ENCODE results near the gene CCDC183.
"Not testable (repeated sequence)": the region's sequence is repeated elsewhere in the genome, so short reads cannot be mapped to it uniquely, and the experiment has no call there.

The CCDC183 gene

DNA sequence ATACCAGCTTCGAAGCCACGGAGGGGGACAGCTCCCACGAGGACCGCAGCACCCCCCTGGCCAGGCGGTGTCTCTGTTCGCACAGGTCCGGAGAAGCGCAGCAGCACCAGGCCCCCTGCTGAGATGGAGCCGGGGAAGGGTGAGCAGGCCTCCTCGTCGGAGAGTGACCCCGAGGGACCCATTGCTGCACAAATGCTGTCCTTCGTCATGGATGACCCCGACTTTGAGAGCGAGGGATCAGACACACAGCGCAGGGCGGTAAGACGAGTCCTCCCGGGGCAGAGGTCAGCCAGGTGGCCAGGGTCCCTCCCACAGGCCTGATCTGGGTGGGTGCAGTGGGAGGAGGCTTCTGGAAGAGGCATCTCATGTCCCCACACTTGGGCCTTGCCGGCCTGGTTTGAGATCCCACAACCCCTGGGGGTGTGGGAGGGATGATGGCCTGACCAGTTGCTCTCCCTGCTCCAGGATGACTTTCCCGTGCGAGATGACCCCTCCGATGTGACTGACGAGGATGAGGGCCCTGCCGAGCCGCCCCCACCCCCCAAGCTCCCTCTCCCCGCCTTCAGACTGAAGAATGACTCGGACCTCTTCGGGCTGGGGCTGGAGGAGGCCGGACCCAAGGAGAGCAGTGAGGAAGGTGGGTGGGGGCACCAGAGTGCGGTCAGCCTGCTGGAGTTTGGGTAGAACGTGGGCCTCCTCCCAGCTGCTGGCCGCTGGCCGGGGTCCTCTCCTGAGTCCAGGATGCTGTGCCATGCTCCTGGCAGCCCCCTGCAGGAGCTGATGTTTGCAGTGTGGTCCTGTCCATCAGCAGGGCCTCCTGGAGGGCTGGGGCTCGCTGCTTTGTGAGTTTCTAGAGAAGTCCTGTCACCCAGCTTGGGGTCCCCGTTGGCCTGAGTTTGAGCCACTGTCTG is 43.3 kb downstream of the CCDC183 start:
- no peak for DNase-seq (ENCODE audit: low spot score)

DNA sequence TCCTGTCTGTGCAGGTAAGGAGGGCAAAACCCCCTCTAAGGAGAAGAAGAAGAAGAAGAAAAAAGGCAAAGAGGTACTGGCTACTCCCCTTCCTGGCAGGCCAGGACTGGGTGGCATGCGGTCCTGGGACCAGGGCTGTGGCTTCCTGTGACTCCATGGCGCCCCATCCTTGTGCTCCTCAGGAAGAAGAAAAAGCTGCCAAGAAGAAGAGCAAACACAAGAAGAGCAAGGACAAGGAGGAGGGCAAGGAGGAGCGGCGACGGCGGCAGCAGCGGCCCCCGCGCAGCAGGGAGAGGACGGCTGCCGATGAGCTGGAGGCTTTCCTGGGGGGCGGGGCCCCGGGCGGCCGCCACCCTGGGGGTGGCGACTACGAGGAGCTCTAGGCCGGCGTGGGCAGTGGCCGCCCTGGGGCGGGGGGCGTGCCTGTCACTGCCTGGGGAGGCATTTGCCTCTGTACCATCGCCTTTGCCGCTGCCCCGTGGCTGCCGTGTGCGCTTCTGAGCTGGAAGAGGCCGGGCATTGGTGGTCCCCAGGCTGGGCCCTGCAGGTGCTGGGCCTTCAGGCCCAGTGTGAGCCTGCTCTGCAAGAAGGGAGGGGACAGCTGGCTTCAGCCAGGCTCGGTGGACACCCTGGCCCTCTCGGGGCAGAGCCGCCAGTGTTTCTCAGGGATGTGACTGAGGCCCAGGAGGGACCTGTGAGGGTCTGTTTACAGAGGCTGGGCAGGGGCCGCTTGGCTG is 44.2 kb downstream of the CCDC183 start:
- DNase-seq (ENCODE audit: low spot score), result no peak

DNA sequence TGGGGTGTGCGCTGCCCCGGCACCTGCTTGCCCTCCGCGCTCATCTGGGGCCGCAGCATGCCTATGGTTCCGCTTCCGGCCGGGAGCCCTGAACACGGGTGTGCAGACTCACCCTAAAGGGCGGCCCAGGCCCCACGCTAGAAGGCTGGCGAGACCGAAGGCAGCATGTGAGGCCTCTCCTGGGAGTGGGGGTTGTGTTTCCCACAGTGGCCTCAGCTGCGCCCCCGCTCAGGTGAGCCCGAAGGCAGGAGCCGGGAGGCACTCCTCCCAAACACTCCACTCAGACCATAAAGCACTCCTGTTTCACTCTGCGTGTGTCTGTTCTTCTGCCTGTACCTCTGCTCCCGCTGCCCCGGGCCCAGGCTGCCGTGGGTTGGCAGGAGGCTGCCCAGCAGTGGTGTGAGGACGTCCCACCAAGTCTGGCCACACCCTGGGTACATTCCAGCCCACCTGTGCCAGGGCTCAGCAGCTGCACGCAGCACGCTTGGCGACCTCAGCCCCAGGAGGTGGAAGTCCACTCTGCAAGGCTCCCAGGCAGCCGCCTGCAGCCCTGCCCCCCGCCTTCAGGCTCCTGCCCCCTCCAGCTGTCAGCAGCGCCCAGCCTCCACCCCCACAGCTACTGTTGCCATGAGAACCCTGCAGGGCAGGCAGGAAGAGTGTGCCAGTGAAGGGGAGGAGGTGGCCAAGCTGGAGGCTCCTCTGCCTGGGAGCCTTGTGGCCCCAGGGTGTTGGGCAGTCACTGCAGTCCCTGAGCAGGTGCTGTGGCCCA is 44.9 kb downstream of the CCDC183 start:
- peak; percentile 86 for DNase-seq (ENCODE audit: low spot score)

DNA sequence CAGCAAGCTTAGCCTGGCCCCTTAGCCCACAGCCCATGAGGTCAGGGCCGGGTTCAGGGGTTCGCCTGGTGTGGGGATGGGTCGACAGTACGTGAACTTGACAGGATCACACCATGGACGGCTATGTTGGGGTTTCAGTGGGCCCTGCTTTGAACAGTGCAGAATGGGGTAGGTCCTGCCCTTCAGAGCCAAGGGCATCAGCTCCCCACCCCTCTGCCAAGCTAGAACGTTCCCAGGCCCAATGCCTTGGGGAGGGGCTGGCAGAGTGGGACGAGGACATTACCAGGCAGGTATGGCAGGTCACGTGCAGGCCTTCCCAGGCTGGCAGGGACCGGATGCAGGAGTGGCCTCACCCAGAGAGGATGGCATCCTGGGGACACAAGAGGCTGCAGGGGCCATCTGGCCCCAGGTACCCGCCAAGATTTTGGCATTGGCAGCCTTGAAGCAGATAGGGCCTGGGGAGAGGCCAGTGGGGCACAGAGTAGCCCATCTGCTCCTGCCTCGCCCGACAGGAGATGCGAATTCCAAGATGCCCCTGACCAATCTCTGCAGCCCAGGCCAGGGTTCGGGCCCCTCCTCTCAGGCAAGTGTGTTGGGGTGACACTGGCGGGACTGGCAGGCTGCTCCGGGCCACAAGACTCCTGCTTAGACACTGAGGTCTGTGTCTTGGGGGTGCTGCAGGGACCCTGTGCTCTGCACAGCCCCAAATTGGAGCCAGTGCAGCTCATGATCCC is 45.7 kb downstream of the CCDC183 start:
- DNase-seq (ENCODE audit: low spot score), result peak; percentile 65

DNA sequence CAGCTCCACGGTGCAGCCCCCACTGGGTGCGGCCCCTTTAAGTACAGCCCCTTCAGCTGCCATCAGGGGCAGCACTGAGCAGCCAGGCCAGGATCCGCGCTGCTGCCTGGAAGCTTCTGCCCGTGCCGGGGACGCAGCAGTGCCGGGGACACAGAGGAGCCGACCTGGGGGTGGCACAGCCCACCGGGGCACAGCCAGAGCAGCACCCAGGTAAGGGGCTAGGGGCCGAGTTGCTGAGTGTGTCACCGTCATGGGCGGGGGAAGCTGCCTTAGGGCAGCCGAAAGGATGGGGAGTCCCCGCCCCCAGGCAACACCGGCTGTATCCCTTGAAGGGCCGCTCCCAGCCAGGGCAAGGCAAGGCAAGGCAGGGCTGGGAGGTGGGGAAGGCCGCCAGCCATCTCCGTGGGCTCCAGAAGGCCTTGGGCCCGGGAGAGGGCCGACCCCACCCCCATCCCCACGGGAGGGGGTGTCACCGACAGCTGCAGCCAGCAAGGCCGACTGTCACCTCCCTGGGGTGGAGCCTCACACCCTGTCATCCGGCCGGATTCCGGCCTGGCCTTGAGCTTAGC is 46.3 kb downstream of the CCDC183 start, which contains the start of gene AJM1:
Gene AJM1, plus strand, starts transcription at position 99 of the 569 bp plus-strand sequence. CDS start 1,937 bp downstream, outside the sequence.
- DNase-seq (ENCODE audit: low spot score), result peak; percentile 70

DNA sequence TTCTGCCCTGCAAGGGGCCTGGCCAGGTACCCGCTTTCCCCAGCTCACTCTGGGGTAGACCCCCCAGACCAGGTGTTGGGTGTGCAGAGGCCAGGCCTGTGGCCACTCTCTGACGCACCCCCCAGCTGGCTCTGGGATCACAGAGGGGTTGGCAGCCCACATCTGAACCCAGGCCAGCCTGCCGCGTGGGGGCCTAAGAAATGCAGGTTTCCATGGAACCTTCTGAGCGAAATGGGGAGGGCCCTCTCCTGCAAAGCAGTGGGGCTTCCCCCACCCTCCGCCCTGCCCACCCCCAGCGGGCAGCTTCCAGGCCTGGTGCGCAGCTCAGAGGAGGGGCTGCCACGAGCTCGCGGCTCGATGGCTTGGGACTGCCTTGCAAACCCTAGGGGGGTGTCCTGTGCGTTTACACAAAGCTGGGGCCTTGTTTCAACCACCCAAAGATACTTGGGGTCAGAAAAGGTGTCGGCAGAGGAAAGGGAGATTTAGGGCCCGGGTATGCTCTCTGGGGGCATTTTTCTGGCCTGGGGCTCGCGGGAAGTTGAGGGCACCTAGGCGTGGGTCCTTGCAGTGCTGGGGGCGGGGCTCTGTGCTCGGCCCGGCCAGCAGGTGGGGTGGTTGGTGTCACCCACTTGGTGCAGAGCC is 47.1 kb downstream of the CCDC183 start:
- not testable (repeated sequence) for DNase-seq (ENCODE audit: low spot score)

DNA sequence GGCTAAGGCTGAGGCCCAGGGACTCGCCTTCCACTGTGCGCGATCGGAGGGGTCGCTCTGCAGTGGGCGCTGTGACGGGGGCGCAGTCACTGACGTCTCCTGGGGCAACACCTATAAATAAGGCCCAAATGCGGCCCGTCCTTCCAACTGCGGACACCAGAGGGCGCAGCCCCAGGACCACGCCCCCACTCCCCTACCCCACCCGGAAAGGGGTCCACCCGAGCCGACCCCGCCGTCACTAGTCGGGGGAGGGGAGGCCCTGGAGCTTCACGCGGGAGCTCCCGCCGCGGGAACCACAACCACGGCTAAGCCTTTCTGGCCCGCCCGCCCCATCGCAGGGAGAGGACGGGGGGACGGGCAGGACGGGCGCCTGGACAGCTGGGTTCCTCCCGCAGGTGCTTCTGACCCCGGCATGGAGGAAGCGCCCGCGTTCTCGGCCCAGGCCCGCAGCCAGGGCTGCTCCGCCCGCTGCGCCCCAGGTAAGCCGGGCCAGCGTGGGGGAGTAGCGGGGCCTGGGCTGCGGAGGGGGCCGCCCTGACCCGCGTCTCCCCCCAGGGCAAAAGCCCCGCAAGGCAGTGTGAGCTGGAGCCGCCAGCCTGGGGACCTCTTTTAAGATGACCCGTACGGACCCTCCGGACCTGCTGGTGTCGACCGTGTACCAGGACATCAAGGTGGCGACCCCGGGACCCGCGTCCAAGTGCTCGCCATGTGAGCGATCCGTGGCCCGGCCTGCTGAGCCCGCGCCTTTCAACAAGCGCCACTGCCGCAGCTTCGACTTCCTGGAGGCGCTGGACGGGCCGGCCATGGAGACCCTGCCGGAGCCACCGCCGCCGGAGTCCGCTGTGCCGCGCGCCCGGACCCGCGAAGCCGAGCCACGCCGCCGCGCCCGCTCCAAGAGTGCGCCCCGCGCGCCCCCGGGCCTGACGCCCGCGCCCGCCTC is 47.9 kb downstream of the CCDC183 start:
- not testable (repeated sequence) for DNase-seq (ENCODE audit: low spot score)

DNA sequence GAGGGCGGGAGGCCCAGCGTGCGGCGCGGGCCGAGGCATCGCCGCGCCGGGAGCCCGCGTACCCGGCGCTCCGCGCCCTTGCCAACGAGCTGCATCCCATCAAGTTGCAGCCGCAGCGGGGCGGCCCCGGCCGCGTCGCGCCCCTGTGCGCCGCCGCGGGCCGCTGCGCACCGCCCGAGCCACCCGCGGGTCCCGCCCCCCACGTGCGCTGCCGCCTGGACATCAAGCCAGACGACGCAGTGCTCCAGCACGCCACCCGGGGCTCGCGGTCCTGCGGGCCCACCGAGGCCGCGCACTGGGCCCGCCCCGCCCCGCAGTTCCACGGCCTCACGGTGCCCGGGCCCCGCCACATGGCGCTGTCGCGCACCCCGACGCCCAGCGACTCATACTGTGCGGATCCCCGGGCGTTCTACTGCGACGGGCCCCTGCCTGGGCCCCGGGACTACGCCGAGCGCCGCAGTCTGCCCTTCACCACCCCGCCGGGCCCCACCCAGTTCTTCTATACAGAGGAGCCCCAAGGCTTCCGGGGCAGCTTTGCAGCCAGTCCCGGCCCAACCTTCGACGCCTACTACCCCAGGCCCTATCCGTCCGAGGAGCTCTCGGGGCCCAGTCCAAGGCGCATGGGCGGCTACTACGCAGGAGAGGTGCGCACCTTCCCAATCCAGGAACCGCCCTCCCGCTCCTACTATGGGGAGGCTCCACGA is 48.8 kb downstream of the CCDC183 start:
- no peak for DNase-seq (ENCODE audit: low spot score)

DNA sequence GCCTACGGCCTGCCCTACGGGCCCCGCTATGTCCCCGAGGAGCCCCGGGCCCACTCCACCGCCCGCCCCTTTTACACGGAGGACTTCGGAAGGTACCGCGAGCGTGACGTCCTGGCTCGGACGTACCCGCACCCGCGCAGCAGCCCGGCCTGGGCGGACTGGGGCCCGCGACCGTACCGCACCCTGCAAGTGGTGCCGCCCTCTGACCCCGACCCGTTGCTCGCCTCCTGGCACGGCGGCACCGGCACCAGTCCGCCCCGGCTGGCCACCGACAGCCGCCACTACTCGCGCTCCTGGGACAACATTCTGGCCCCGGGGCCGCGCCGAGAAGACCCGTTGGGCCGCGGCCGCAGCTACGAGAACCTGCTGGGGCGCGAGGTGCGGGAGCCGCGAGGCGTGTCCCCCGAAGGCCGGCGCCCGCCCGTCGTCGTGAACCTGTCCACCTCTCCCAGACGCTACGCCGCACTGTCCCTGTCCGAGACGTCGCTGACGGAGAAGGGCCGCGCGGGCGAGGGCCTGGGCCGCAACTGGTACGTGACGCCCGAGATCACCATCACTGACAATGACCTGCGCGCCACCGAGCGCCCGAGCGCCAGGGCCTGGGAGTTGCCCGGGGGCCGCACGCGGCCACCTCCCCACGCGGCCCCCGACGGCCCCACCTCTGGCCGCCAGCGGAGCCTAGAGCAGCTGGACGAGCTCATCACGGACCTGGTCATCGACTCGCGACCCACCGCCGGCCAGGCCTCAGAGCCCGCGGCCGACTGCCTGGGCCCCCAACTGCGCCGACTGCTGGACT is 49.5 kb downstream of the CCDC183 start:
- no peak for DNase-seq (ENCODE audit: low spot score)

DNA sequence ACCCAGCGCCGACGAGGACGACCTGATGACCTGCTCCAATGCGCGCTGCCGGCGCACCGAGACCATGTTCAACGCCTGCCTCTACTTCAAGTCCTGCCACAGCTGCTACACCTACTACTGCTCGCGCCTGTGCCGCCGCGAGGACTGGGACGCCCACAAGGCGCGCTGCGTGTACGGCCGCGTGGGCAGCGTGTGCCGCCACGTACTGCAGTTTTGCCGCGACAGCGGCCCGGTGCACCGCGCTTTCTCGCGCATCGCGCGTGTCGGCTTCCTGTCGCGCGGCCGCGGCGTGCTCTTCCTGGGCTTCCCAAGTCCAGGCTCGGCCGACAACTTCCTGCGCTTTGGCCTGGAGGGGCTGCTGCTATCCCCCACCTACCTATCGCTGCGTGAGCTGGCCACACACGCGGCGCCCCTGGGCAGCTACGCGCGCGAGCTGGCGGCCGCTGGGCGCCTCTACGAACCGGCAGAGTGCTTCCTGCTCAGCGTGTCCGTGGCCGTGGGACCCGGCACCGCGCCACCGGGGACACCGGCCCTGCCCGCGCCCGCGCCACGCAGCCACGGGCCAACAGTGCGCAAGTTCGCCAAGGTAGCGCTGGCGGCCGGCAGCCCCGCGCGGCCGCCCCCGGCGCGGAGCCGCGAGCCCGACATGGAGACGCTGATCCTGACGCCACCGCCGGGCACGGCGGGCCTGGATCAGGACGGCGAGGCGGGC is 50.4 kb downstream of the CCDC183 start:
- DNase-seq (ENCODE audit: low spot score), result no peak

DNA sequence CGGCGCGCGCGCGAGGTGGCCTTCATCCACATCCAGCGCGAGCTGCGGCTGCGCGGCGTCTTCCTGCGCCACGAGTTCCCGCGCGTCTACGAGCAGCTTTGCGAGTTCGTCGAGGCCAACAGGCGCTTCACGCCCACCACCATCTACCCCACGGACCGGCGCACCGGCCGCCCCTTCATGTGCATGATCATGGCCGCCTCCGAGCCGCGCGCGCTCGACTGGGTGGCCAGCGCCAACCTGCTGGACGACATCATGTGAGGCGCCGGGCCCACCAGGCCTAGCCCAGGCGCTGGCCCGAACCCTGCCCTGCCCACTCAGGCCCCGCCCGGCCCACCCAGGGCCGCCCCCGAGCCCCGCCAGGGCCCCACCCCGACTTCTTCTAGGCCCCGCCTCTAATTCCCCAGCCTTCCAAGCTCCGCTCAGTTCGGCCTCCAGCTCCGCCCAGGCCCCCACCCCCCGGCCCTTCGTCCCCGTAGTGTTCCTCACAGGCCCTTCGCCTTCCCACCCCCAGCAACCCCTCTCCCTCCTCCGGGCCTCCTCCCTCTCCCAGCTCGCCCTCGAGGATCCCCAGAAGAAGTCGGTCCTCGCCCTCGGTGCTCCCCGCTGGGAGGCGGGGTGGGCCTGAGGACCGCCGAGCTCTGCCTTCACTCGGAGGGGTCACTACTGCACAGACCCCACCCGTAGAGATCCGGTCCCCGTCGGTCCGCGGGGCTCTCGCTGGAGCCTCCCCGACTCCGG is 51.1 kb downstream of the CCDC183 start:
- peak; percentile 24 for DNase-seq (ENCODE audit: low spot score)

DNA sequence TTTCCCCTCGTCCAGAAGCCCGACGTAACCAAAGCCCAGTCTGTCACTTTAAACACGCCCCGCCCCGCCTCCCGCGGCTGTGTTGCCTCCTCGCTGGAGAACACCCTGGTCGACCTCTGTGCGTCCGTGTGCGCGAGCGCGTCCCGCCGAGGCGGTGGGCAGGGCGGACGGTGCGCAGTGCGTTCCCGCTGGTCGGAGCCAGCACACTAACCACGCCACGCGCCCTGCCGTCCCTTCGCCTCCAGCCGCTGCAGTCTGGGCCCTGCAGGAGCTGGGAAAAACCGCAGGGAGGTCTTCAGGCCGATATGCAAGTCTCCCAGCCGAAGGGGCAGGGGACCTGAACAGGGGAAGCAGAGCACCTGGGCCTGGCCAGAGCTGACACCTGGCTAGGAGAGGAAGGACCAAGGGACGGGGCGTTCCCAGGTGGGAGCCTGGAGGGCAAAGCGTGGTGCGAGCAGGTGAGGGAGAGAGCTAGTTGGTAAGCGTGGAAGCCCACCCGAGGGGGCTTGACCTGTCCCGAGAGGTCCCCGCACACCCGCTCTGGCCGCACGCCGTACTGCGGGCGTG is 51.8 kb downstream of the CCDC183 start:
- peak; percentile 86 for DNase-seq (ENCODE audit: low spot score)

DNA sequence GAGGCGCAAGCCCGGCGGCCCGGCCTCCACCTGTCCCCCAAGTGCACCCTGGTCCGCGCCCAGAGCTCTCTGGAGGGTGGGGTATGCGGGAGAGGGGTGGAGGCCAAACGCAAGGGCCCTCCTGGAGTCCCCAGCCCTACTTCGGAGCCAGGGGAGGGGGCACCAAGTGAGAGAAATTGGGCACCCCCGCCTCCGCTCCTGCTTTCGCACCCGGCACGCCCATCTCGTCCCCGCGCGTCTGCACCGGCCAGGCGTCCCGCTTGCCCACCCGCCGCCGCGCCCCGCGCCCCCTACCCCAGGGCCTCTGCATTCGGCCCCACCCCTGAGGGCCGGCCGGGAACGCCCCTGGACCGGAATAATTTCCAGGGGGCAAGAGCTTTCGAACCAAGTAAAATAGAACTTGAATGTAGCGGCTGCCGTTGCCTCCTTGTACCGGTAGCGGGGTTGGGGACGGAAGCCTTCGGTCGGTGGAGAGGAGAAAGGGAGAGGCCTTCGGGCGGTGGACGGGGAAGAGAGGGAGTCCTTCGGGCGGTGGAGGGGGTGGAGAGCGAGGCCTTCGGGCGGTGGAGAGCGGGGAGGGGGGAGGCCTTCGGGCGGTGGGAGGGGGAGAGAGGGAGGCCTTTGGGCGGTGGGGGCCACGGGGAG is 52.4 kb downstream of the CCDC183 start:
- peak; percentile 53 for DNase-seq (ENCODE audit: low spot score)

DNA sequence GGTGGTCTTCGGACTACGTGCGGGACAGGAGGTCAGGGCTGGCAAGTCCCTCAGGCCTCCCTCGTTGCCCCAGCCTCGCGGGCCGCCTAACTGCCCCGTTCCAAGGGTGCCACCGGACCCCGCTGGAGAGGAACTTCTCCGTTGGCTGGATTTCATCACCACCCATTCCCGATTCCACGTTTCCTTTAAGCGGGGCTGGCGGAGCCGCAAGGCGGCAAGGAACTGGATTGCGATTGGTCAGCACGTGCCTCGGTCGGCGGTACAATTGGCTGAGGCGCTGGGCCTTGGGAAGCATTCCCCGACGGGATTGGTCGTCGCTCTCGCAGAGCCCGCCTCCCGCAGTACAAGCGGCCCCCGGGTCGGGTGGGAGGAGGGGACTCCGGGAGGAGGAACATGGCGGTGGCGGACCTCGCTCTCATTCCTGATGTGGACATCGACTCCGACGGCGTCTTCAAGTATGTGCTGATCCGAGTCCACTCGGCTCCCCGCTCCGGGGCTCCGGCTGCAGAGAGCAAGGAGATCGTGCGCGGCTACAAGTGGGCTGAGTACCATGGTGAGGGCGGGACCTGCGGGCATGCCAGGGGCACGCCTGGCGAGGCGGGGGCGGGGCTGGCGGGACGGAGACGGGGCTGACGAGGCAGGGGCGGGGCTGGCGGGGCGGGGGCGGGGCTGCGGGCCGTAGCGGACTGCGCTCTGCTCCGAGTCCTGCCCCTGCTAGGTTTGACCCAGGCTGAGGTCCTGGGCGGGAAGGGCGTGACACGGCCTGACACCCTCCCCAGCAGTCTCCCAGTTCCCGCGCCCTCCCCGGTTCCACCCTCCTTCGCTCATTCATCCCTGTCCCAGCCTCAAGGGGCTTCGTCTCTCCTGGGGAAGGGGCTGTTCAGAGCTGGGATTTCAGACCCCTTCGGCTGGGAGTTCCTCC is 53.2 kb downstream of the CCDC183 start, which contains the start of gene PHPT1:
Gene PHPT1, plus strand, starts transcription at position 372 of the 922 bp plus-strand sequence. Its CDS starts 22 bp downstream, at position 394.
- DNase-seq (ENCODE audit: low spot score), result peak; percentile 99
